Loucy (cell line): Measurements from ENCODE around the gene RABAC1.

Experiments
- H2AFZ ChIP-seq: fragments of 200-600 bp; sonication (generic); 2 replicates; pipeline ENCODE4 v1.6.0; 2016; ENCODE audit warnings: antibody characterized with exemption, mild to moderate bottlenecking, low read length, moderate library complexity
- H3F3A ChIP-seq: fragments of 200-600 bp; 2 replicates; pipeline ENCODE4 v1.6.0; 2016; ENCODE audit warnings: antibody characterized with exemption, low read depth, mild to moderate bottlenecking
- H3K27me3 ChIP-seq: fragments of 200-600 bp; sonication (generic); 2 replicates; pipeline ENCODE4 v1.6.1; 2014; ENCODE audit warnings: low read length, mild to moderate bottlenecking; ENCODE audit not compliant: insufficient read depth, poor library complexity, severe bottlenecking
- H3K36me3 ChIP-seq: fragments of 200-600 bp; sonication (generic); 2 replicates; pipeline ENCODE4 v1.6.1; 2016; ENCODE audit warnings: low read length; ENCODE audit not compliant: insufficient read depth
- H3K4me1 ChIP-seq: fragments of 200-600 bp; sonication (generic); 2 replicates; pipeline ENCODE4 v1.5.1; 2014; ENCODE audit warnings: low read length, mild to moderate bottlenecking; ENCODE audit not compliant: insufficient read depth, poor library complexity, severe bottlenecking
- H3K4me2 ChIP-seq: fragments of 200-600 bp; sonication (generic); 2 replicates; pipeline ENCODE4 v1.6.0; 2014; ENCODE audit warnings: antibody characterized with exemption, low read length, low read depth, mild to moderate bottlenecking; ENCODE audit not compliant: poor library complexity, severe bottlenecking
- H3K4me3 ChIP-seq: fragments of 200-600 bp; sonication (generic); 2 replicates; pipeline ENCODE4 v1.5.1; 2014; ENCODE audit warnings: low read length, mild to moderate bottlenecking, mixed read lengths; ENCODE audit not compliant: poor library complexity, severe bottlenecking
- H3K79me2 ChIP-seq: fragments of 200-600 bp; sonication (generic); 2 replicates; pipeline ENCODE4 v1.6.1; 2014; ENCODE audit warnings: low read length; ENCODE audit not compliant: insufficient read depth
- H3K9ac ChIP-seq: fragments of 200-600 bp; sonication (generic); 2 replicates; pipeline ENCODE4 v1.6.0; 2014; ENCODE audit warnings: mild to moderate bottlenecking, low read depth, low read length, moderate library complexity; ENCODE audit not compliant: poor library complexity, severe bottlenecking
- H3K9me2 ChIP-seq: fragments of 200-600 bp; sonication (generic); replicated peaks from 2 replicates; pipeline ENCODE4 v1.6.1; 2016; ENCODE audit warnings: low read depth, low read length, mixed read lengths
- H3K9me3 ChIP-seq: fragments of 200-600 bp; sonication (generic); 2 replicates; pipeline ENCODE4 v1.6.1; 2014; ENCODE audit warnings: mild to moderate bottlenecking, antibody characterized with exemption, low read length, low read depth; ENCODE audit not compliant: insufficient read depth
- H4K20me1 ChIP-seq: fragments of 200-600 bp; sonication (generic); 2 replicates; pipeline ENCODE4 v1.6.0; 2014; ENCODE audit warnings: antibody characterized with exemption, low read length, mild to moderate bottlenecking; ENCODE audit not compliant: insufficient read depth, poor library complexity, severe bottlenecking
- EZH2phosphoT487 ChIP-seq: fragments of 200-600 bp; IDR thresholded peaks from 2 replicates; pipeline ENCODE4 v1.6.1; 2018; ENCODE audit warnings: antibody characterized with exemption, mild to moderate bottlenecking, moderate library complexity, borderline replicate concordance
- TF ChIP-seq, protein P1 (sequence below): fragments of 200-600 bp; sonication (generic); conservative IDR thresholded peaks from 2 replicates; pipeline ENCODE4 v1.5.1; 2014; ENCODE audit warnings: mild to moderate bottlenecking, antibody characterized with exemption, low read length

RABAC1 gene

GRCh38 chr19:42003506-42004294 is 44.6 kb upstream of the RABAC1 start:
- H3K9me2 ChIP-seq, result no peaks in the 10 kb centered on the region
- no peaks in the 10 kb centered on the region for H3K27me3 ChIP-seq

GRCh38 chr19:41999878-42000208 is 40.7 kb upstream of the RABAC1 start:
- Histone ChIP-seq H3K27me3 (no peaks in the 10 kb centered on the region), H3K36me3 (no peaks in the 10 kb centered on the region), H3K9me2 (no peaks in the 10 kb centered on the region), H3K4me3 (no peak overlapping the region), H3K9ac (no peak overlapping the region), H3K79me2 (no peaks in the 10 kb centered on the region), H3F3A (no peaks in the 10 kb centered on the region), H3K4me2 (no peak overlapping the region), H4K20me1 (no peaks in the 10 kb centered on the region), H3K9me3 (no peaks in the 10 kb centered on the region), H3K4me1 (no peaks in the 10 kb centered on the region), H2AFZ (no peak overlapping the region)
- TF ChIP-seq EZH2phosphoT487, result no peak
- TF ChIP-seq, protein P1, sequence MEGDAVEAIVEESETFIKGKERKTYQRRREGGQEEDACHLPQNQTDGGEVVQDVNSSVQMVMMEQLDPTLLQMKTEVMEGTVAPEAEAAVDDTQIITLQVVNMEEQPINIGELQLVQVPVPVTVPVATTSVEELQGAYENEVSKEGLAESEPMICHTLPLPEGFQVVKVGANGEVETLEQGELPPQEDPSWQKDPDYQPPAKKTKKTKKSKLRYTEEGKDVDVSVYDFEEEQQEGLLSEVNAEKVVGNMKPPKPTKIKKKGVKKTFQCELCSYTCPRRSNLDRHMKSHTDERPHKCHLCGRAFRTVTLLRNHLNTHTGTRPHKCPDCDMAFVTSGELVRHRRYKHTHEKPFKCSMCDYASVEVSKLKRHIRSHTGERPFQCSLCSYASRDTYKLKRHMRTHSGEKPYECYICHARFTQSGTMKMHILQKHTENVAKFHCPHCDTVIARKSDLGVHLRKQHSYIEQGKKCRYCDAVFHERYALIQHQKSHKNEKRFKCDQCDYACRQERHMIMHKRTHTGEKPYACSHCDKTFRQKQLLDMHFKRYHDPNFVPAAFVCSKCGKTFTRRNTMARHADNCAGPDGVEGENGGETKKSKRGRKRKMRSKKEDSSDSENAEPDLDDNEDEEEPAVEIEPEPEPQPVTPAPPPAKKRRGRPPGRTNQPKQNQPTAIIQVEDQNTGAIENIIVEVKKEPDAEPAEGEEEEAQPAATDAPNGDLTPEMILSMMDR, result no peak

More at GRCh38 chr19:42003506-42004294, 44.6 kb upstream of the RABAC1 start:
- no peaks in the 10 kb centered on the region for H3K9me3 ChIP-seq
- TF ChIP-seq EZH2phosphoT487, result no peak
- TF ChIP-seq, protein P1, result no peak
- H3K4me3 ChIP-seq, result no peak overlapping the region
- no peak overlapping the region for H2AFZ ChIP-seq
- no peak overlapping the region for H3K9ac ChIP-seq
- no peaks in the 10 kb centered on the region for H4K20me1 ChIP-seq
- H3K4me2 ChIP-seq, result no peak overlapping the region
- no peaks in the 10 kb centered on the region for H3K4me1 ChIP-seq
- H3F3A ChIP-seq, result no peaks in the 10 kb centered on the region
- H3K79me2 ChIP-seq, result no peaks in the 10 kb centered on the region
- H3K36me3 ChIP-seq, result no peaks in the 10 kb centered on the region

- no peaks in the 10 kb centered on the region for H3K9me2 ChIP-seq
- TF ChIP-seq, protein P1, result no peak
- no peak for TF ChIP-seq EZH2phosphoT487
- H3K4me1 ChIP-seq, result no peaks in the 10 kb centered on the region
- H3K9me3 ChIP-seq, result no peaks in the 10 kb centered on the region
- no peak overlapping the region for H3K9ac ChIP-seq
- no peak overlapping the region for H2AFZ ChIP-seq
- no peaks in the 10 kb centered on the region for H4K20me1 ChIP-seq
- H3K27me3 ChIP-seq, result no peaks in the 10 kb centered on the region
- no peaks in the 10 kb centered on the region for H3F3A ChIP-seq
- no peak overlapping the region for H3K4me2 ChIP-seq
- no peaks in the 10 kb centered on the region for H3K79me2 ChIP-seq
- H3K4me3 ChIP-seq, result no peak overlapping the region
- no peaks in the 10 kb centered on the region for H3K36me3 ChIP-seq
Measured at GRCh38 chr19:41999071-41999877, 40.2 kb upstream of the RABAC1 start.
